Karpas-422 (cell line): ENCODE data around the gene TMEM138. TPM values are rescaled to one million over a fixed set of nuclear protein-coding genes. Genes with fewer than 3 reads are reported as not detected.

ENCODE experiments used
- total RNA-seq: library from RNA; depleted of rRNA; stranded (reverse); fragments of >200 nt; shearing (Covaris generic); gene quantifications from 2 replicates; pipeline ENCODE4 v1.2.3, GENCODE V29; 2014; ENCODE audit warnings: low replicate concordance; rRNA removed

Gene TMEM138
- total RNA-seq, 1 experiment from 2014 or later, result 70.3 TPM

Other genes with a start within 250 kb of the TMEM138 start
- gene VPS37C, start 200.9 kb upstream of the TMEM138 start, total RNA-seq, result 11.3 and 13.8 TPM in 2 replicates
- not detected in 2 replicates for gene PGA3, start 158.9 kb upstream of the TMEM138 start, total RNA-seq
- not detected in 2 replicates for gene PGA4, start 140.0 kb upstream of the TMEM138 start, total RNA-seq
- gene PGA5, start 121.2 kb upstream of the TMEM138 start, total RNA-seq, result not detected in 2 replicates
- 0.07 and 0.32 TPM in 2 replicates for gene VWCE, start 67.1 kb upstream of the TMEM138 start, total RNA-seq
- gene DDB1, start 29.3 kb upstream of the TMEM138 start, total RNA-seq, result 100 and 163 TPM in 2 replicates
- gene TKFC, start 29.1 kb upstream of the TMEM138 start, total RNA-seq, result 72.6 and 92.4 TPM in 2 replicates
- 43.8 and 51.3 TPM in 2 replicates for gene CYB561A3, start 492 bp upstream of the TMEM138 start, total RNA-seq
- 33.1 and 54.9 TPM in 2 replicates for gene TMEM216, start 30.2 kb downstream of the TMEM138 start, total RNA-seq
- gene CPSF7, start 67.6 kb downstream of the TMEM138 start, total RNA-seq, result 50.0 and 64.1 TPM in 2 replicates
- 25.3 and 27.6 TPM in 2 replicates for gene SDHAF2, start 67.8 kb downstream of the TMEM138 start, total RNA-seq
- 1.0 TPM in 1 of 2 replicates, not detected in the other for gene LRRC10B, start 146.4 kb downstream of the TMEM138 start, total RNA-seq
- gene SYT7, start 218.7 kb downstream of the TMEM138 start, total RNA-seq, result not detected in 2 replicates